Type B pancreatic cell (in vitro differentiated cells): ENCODE results near the gene TMEM18. TPM values are rescaled to one million over a fixed set of nuclear protein-coding genes. Genes with fewer than 3 reads are reported as not detected.

Source experiments
- DNase-seq: peaks from one replicate; pipeline ENCODE4 v3.0.0; 2021; ENCODE audit warnings: mixed read lengths; ENCODE audit not compliant: unreplicated experiment; ENCODE audit errors: extremely low spot score
- H3K27ac Mint-ChIP-seq: 2 replicates; pipeline ENCODE4 v1.8.0; 2021; ENCODE audit warnings: mild to moderate bottlenecking, mixed read lengths
- H3K27me3 Mint-ChIP-seq: 2 replicates; pipeline ENCODE4 v1.8.0; 2021; ENCODE audit warnings: mixed read lengths
- H3K36me3 Mint-ChIP-seq: 2 replicates; pipeline ENCODE4 v1.8.0; 2021; ENCODE audit warnings: mixed read lengths
- H3K4me1 Mint-ChIP-seq: one replicate; pipeline ENCODE4 v1.8.0; 2021; ENCODE audit warnings: mixed read lengths; ENCODE audit not compliant: unreplicated experiment
- H3K4me3 Mint-ChIP-seq: 2 replicates; pipeline ENCODE4 v1.8.0; 2021; ENCODE audit warnings: mild to moderate bottlenecking, mixed read lengths
- H3K9me3 Mint-ChIP-seq: 2 replicates; pipeline ENCODE4 v1.8.0; 2021; ENCODE audit warnings: mixed read lengths
- total RNA-seq: library from RNA; stranded (reverse); gene quantifications from 2 replicates; pipeline ENCODE4 v1.2.1, GENCODE V29; 2021; ENCODE audit warnings: low replicate concordance
- TF ChIP-seq, protein P1 (sequence below): fragments of 200-600 bp; sonication (generic); conservative IDR thresholded peaks from 2 replicates; pipeline ENCODE4 v1.5.0; 2021; ENCODE audit warnings: antibody characterized with exemption, mild to moderate bottlenecking

TMEM18 gene
- total RNA-seq, 1 donor from 2014 or later, result 27.4 TPM

DNA sequence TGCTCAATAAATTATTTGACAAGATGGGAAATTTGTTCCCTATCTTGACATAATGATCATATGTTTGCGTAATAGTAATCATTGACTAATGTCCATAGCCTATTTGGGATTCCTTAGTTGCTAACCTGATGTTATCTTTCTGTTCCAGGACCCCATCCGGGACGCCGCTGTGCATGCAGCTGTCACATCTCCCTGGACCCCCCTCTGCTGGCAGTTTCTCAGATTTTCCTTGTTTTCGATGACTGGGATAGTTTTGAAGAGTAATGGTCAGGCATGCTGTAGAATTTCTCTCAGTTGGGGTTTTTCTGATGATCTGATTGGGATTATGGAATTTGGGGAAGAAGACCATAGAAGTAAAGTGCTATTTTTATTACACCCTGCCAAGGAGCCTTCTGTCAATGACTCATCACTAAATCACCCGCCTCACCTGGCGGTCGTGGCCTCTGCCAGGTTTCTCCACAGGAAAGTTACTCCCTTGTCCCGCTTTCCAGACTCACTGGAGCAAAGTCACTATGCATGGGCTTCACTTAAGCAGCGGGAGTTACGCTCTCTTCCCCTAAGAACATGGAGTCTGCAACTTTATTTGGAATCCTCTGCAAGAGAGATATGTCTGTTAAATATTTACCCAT is 19.9 kb upstream of the TMEM18 start:
- peaks cover 3% of the 10 kb centered on the region for H3K36me3 Mint-ChIP-seq
- H3K4me1 Mint-ChIP-seq, result peaks cover 12% of the 10 kb centered on the region
- TF ChIP-seq, protein P1, sequence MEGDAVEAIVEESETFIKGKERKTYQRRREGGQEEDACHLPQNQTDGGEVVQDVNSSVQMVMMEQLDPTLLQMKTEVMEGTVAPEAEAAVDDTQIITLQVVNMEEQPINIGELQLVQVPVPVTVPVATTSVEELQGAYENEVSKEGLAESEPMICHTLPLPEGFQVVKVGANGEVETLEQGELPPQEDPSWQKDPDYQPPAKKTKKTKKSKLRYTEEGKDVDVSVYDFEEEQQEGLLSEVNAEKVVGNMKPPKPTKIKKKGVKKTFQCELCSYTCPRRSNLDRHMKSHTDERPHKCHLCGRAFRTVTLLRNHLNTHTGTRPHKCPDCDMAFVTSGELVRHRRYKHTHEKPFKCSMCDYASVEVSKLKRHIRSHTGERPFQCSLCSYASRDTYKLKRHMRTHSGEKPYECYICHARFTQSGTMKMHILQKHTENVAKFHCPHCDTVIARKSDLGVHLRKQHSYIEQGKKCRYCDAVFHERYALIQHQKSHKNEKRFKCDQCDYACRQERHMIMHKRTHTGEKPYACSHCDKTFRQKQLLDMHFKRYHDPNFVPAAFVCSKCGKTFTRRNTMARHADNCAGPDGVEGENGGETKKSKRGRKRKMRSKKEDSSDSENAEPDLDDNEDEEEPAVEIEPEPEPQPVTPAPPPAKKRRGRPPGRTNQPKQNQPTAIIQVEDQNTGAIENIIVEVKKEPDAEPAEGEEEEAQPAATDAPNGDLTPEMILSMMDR, result no peak
- H3K27ac Mint-ChIP-seq, result no peak overlapping the region
- no peaks in the 10 kb centered on the region for H3K9me3 Mint-ChIP-seq
- H3K4me3 Mint-ChIP-seq, result no peak overlapping the region
- DNase-seq, result no peak
- no peaks in the 10 kb centered on the region for H3K27me3 Mint-ChIP-seq

DNA sequence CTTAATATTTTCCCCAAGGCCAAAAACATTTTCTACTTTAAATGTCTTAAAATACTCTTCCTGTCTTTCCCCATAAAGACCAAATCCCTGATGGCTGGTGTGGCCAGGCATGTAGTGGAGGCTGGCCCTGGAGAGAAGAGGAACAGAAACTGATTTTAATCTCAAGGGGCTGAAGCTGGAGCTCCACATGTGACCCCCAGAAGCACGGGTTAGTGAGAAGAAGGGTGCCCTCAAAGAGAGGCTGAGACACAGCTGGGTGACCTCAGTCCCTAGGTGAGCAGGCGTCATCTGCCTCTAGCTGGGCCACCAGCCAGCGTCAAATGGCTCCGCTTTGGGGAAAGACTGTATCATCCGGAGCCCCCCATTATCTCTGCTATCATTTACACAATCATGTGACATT is 19.3 kb upstream of the TMEM18 start:
- Mint-ChIP-seq H3K4me3 (no peak overlapping the region), H3K27me3 (no peaks in the 10 kb centered on the region), H3K36me3 (peaks cover 3% of the 10 kb centered on the region), H3K9me3 (no peaks in the 10 kb centered on the region), H3K27ac (no peak overlapping the region), H3K4me1 (peaks cover 12% of the 10 kb centered on the region)
- TF ChIP-seq, protein P1, result no peak
- no peak for DNase-seq

DNA sequence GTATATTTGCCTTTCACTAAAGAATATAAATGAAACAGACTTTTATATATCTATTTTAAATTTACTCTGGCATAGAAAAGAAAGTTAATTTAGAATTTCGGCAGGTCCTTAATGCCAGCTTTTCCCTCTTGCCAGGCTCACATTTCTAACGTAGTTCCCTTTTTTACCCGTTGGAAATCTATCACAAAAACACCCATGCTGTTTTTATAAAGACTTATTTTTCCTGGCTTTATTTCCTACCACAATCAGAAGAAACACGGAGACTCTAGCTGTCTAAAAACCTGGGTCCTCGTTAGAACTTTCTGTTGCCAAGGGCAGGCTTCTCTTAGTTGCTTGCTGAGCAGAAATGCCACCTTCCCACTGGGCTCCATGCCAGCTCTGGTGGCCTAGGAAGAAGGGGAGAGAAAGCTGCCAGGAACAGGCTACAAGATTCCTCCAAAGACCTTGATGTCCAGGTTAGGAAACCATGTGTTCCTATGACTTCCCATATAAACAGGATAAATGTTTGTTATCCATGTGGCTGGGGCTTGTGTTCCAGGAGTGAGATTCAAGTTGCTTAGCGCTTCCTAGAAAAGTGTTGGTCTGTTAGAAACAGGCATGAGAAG is 17.8 kb upstream of the TMEM18 start:
- H3K27ac Mint-ChIP-seq, result no peak overlapping the region
- no peak for DNase-seq
- peaks cover 3% of the 10 kb centered on the region for H3K36me3 Mint-ChIP-seq
- no peaks in the 10 kb centered on the region for H3K27me3 Mint-ChIP-seq
- TF ChIP-seq, protein P1, result no peak
- H3K4me3 Mint-ChIP-seq, result no peak overlapping the region
- H3K4me1 Mint-ChIP-seq, result peaks cover 12% of the 10 kb centered on the region
- no peaks in the 10 kb centered on the region for H3K9me3 Mint-ChIP-seq

DNA sequence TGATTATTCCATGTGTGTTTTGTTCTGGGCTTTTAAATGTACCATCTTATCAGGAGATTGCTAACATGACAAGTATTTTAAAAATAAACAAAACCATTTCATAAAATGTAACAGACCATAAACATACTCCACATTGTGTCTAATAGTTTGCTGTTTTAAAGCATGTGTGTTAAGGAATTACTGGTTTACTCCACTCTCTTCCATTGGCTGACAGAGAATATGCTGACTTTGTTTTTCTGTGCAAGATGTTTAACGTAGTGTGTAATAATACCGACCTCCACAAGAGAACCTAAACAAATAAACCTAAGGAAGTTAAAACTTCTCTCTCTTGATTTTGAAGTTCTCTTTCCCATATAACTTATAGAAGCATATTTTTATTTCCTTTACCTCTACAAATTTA is 17.0 kb upstream of the TMEM18 start:
- no peak for DNase-seq
- Mint-ChIP-seq H3K27me3 (no peaks in the 10 kb centered on the region), H3K27ac (no peak overlapping the region), H3K9me3 (no peaks in the 10 kb centered on the region), H3K36me3 (peaks cover 3% of the 10 kb centered on the region), H3K4me3 (no peak overlapping the region), H3K4me1 (peaks cover 12% of the 10 kb centered on the region)
- TF ChIP-seq, protein P1, result no peak

DNA sequence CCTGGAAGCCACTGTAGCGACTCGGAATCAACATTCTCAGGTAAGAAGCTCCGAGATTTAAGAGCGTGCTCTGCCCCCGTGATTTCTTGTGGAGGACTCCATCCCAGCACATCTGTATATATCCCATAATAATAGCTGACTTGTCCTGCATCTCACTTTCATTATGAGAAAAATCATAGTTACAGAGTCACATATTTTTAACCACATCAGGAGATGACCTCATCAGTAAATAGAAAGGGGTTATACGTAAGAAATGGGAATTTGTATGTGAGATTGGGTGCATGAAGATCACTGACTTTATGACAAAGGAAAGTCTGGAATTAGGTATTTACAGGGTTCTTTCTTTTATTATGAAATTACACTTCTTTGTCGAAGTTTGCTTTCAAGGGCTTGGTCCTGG is 16.4 kb upstream of the TMEM18 start:
- Mint-ChIP-seq H3K36me3 (peaks cover under 1% of the 10 kb centered on the region), H3K9me3 (no peaks in the 10 kb centered on the region), H3K4me1 (peaks cover 12% of the 10 kb centered on the region), H3K27ac (no peak overlapping the region), H3K27me3 (no peaks in the 10 kb centered on the region), H3K4me3 (no peak overlapping the region)
- DNase-seq, result no peak
- TF ChIP-seq, protein P1, result no peak
